Thyroid gland (tissue), 4 donors: Measurements from ENCODE around the gene ABCD1.

Experiments
- CTCF ChIP-seq, 6 experiments: fragments of 200-600 bp in 3 of 6; fragments of 450-650 bp in 3 of 6; sonication (generic) in 3 of 6; IDR thresholded peaks; one replicate each; pipeline ENCODE4 v1.5.1; 2016 to 2019; ENCODE audit warnings: antibody characterized with exemption in 6 of 6, mild to moderate bottlenecking in 2 of 6, inconsistent platforms in 1 of 6, moderate library complexity in 1 of 6
- POLR2A ChIP-seq, 2 donors: fragments of 450-650 bp; IDR thresholded peaks; one replicate each; pipeline ENCODE4 v1.6.1; 2017; ENCODE audit warnings: antibody characterized with exemption in 2 of 2, mild to moderate bottlenecking in 2 of 2, moderate library complexity in 1 of 2

- no peak for TF ChIP-seq CTCF (IDR thresholded peaks at IDR 0.05)
- TF ChIP-seq POLR2A (IDR thresholded peaks at IDR 0.05): no peak
These were observed 1.2 kb downstream of the ABCD1 start for GRCh38 chrX:153725832-153726285.
